OCI-LY7 (cell line): ENCODE results near the gene REEP6.

Experiments used
- CTCF ChIP-seq: fragments of 200-600 bp; sonication (generic); conservative IDR thresholded peaks from 2 replicates; pipeline ENCODE4 v1.5.1; 2014; ENCODE audit warnings: mild to moderate bottlenecking, antibody characterized with exemption, low read length, moderate library complexity, mixed read lengths
- EZH2phosphoT487 ChIP-seq: fragments of 200-600 bp; sonication (generic); IDR thresholded peaks from 2 replicates; pipeline ENCODE4 v1.6.1; 2018; ENCODE audit warnings: low read depth, borderline replicate concordance, mild to moderate bottlenecking, mixed run types, antibody characterized with exemption, low read length, moderate library complexity, mixed read lengths

DNA sequence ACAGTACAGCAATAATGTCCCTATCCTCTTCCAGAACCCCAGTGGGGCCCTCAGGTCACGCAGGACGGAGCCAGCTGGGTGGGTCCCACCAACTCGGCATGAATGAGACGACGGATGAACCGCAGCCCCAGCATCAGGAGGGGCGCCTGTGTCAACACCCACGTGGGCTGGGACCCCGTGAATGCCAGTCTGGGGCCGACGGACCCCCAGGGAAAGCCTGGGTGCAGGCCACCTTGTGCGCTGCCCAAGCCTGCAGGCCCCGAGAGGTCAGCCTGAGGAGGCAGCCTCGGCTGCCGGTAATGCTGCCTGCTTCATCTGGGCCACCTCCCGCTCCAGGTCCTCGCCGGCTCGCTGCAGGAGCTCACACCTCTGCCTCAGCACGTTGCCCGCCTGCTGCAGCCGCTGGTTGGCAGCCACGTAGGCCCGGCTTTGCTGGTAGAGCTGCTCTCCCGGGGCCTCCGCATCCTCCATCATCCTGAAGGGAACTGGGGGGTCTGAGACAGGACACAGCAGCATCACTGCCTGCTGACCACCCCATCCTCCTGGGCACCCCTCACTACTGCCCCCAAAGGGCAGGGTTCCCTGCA, 16.1 kb upstream of the REEP6 start:
- TF ChIP-seq CTCF = no peak
- no peak for TF ChIP-seq EZH2phosphoT487
